ENCODE measurements around the gene OR5D16. TPM values are rescaled to one million over a fixed set of nuclear protein-coding genes. Genes with fewer than 3 reads are reported as not detected.

OR5D16 gene
- total RNA-seq, 1 donor from 2014 or later: not detected

DNA sequence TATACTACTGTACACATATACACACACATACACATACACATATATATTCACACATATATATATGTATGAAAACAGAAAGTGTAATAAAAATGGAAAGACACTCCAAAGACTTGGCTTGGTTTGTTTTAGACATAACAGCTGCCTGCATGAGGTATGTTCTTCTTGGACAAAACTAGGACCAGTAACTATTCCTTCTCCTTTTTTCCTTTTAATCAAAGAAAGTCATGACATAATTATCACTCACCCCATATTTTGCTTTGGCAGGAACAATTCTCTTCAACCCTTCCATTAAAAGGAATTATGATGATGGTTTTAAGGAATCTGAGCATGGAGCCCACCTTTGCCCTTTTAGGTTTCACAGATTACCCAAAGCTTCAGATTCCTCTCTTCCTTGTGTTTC is 43.3 kb upstream of the OR5D16 start, which contains the start of gene OR5D14:
Gene OR5D14, plus strand, starts transcription at position 301 of the 400 bp plus-strand sequence. Its CDS starts 0 bp downstream, at position 301.
- no peak within 1 kb of the TSS for H3K4me3 Mint-ChIP-seq (ENCODE audit: unreplicated experiment)
- no peaks in the 10 kb centered on the region for H3K36me3 ChIP-seq (ENCODE audit: insufficient read depth, low read length)
- no peak within 1 kb of the TSS for H2AFZ ChIP-seq (ENCODE audit: low read depth, low read length)
- no peaks in the 10 kb centered on the region for H3K27me3 ChIP-seq (ENCODE audit: insufficient read depth, low read length)
- H3K27ac ChIP-seq (ENCODE audit: low read depth, low read length): no peak within 1 kb of the TSS
- H3K9me3 Mint-ChIP-seq (ENCODE audit: unreplicated experiment): no peaks in the 10 kb centered on the region
- no peak within 1 kb of the TSS for H3K4me2 ChIP-seq (ENCODE audit: low read length)
- no peaks in the 10 kb centered on the region for H4K20me1 ChIP-seq (ENCODE audit: insufficient read depth, low read length)
- TF ChIP-seq EZH2 (IDR thresholded peaks at IDR 0.05; ENCODE audit: insufficient read depth, low read length): no peak
- TF ChIP-seq, protein P1, sequence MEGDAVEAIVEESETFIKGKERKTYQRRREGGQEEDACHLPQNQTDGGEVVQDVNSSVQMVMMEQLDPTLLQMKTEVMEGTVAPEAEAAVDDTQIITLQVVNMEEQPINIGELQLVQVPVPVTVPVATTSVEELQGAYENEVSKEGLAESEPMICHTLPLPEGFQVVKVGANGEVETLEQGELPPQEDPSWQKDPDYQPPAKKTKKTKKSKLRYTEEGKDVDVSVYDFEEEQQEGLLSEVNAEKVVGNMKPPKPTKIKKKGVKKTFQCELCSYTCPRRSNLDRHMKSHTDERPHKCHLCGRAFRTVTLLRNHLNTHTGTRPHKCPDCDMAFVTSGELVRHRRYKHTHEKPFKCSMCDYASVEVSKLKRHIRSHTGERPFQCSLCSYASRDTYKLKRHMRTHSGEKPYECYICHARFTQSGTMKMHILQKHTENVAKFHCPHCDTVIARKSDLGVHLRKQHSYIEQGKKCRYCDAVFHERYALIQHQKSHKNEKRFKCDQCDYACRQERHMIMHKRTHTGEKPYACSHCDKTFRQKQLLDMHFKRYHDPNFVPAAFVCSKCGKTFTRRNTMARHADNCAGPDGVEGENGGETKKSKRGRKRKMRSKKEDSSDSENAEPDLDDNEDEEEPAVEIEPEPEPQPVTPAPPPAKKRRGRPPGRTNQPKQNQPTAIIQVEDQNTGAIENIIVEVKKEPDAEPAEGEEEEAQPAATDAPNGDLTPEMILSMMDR (IDR thresholded peaks at IDR 0.05; ENCODE audit: insufficient read depth, low read depth, low read length): no peak
- H3K79me2 ChIP-seq (ENCODE audit: insufficient read depth, low read length): no peaks in the 10 kb centered on the region
- no peaks in the 10 kb centered on the region for H3K4me1 ChIP-seq (ENCODE audit: insufficient read depth, low read length)
- peaks cover 6% of the 10 kb centered on the region for H3K9me3 ChIP-seq (ENCODE audit: insufficient read depth, low read depth, low read length)
- H3K36me3 Mint-ChIP-seq (ENCODE audit: low read depth, unreplicated experiment): no peaks in the 10 kb centered on the region
- no peak within 1 kb of the TSS for H3K9ac ChIP-seq (ENCODE audit: low read length)
- no peak for FAIRE-seq
- H3K4me1 Mint-ChIP-seq (ENCODE audit: low read depth, unreplicated experiment): no peaks in the 10 kb centered on the region
- no peaks in the 10 kb centered on the region for H3K27me3 Mint-ChIP-seq (ENCODE audit: low read depth, unreplicated experiment)
- DNase-seq (ENCODE audit: low read depth): no peak
- no peak within 1 kb of the TSS for H3K27ac Mint-ChIP-seq (ENCODE audit: unreplicated experiment)
- H3K4me3 ChIP-seq (ENCODE audit: insufficient read depth, low read depth, low read length): no peak within 1 kb of the TSS

DNA sequence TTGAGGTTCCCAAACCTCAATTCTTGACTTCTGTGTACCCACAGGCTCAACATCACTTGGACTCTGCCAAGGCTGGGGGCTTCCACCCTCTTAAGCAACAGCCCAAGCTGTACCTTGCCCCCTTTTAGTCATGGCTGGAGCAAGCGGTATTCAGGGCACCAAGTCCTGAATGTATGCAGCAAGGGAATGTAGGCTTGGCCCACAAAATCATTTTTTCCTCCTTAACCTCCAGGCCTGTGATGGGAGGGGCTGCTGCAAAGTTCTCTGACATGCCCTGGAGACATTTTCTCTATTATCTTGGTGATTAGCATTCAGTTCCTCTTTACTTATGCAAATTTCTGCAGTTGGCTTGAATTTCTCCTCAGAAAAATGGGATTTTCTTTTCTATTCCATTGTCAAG is 32.3 kb upstream of the OR5D16 start:
- TF ChIP-seq EZH2 (IDR thresholded peaks at IDR 0.05; ENCODE audit: insufficient read depth, low read length): no peak
- no peak overlapping the region for H2AFZ ChIP-seq (ENCODE audit: low read depth, low read length)
- H3K9ac ChIP-seq (ENCODE audit: low read length): no peak overlapping the region
- peaks cover 14% of the 10 kb centered on the region for H3K9me3 Mint-ChIP-seq (ENCODE audit: unreplicated experiment)
- peaks cover 7% of the 10 kb centered on the region for H3K9me3 ChIP-seq (ENCODE audit: insufficient read depth, low read depth, low read length)
- H3K4me2 ChIP-seq (ENCODE audit: low read length): no peak overlapping the region
- H3K4me3 ChIP-seq (ENCODE audit: insufficient read depth, low read depth, low read length): no peak overlapping the region
- no peaks in the 10 kb centered on the region for H3K36me3 Mint-ChIP-seq (ENCODE audit: low read depth, unreplicated experiment)
- H3K27me3 Mint-ChIP-seq (ENCODE audit: low read depth, unreplicated experiment): no peaks in the 10 kb centered on the region
- no peak overlapping the region for H3K4me3 Mint-ChIP-seq (ENCODE audit: unreplicated experiment)
- H3K36me3 ChIP-seq (ENCODE audit: insufficient read depth, low read length): no peaks in the 10 kb centered on the region
- H3K79me2 ChIP-seq (ENCODE audit: insufficient read depth, low read length): no peaks in the 10 kb centered on the region
- H3K27ac ChIP-seq (ENCODE audit: low read depth, low read length): no peak overlapping the region
- no peaks in the 10 kb centered on the region for H3K4me1 ChIP-seq (ENCODE audit: insufficient read depth, low read length)
- no peak overlapping the region for H3K27ac Mint-ChIP-seq (ENCODE audit: unreplicated experiment)
- no peaks in the 10 kb centered on the region for H3K4me1 Mint-ChIP-seq (ENCODE audit: low read depth, unreplicated experiment)
- no peak for FAIRE-seq
- DNase-seq (ENCODE audit: low read depth): no peak
- no peaks in the 10 kb centered on the region for H3K27me3 ChIP-seq (ENCODE audit: insufficient read depth, low read length)
- no peaks in the 10 kb centered on the region for H4K20me1 ChIP-seq (ENCODE audit: insufficient read depth, low read length)

DNA sequence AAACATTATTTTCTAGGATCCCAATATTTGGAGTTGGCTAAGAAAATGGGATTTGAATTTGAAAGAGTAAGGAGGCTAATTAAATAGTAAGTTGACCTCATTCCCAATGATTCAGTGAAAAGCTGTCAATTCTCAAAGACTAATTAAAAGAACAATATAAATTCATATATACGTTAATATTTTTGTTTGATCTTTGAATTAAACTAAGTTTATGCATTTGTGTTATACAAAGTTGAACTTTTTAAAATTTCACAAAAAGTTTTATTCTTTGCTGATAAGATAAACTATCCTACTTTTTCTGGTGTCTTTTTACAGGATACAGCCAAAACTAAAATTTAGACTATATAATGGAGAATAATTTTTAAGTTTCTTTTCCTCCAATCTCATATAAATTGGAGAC is 27.5 kb upstream of the OR5D16 start, which contains the start of gene OR5L1:
Gene OR5L1, plus strand, starts transcription at position 301 of the 400 bp plus-strand sequence. CDS start 100 bp downstream, outside the sequence.
- no peaks in the 10 kb centered on the region for H3K79me2 ChIP-seq (ENCODE audit: insufficient read depth, low read length)
- Mint-ChIP-seq H3K4me1 (ENCODE audit: low read depth, unreplicated experiment) (no peaks in the 10 kb centered on the region), H3K36me3 (ENCODE audit: low read depth, unreplicated experiment) (no peaks in the 10 kb centered on the region), H3K27me3 (ENCODE audit: low read depth, unreplicated experiment) (no peaks in the 10 kb centered on the region), H3K27ac (ENCODE audit: unreplicated experiment) (no peak within 1 kb of the TSS), H3K4me3 (ENCODE audit: unreplicated experiment) (no peak within 1 kb of the TSS), H3K9me3 (ENCODE audit: unreplicated experiment) (peaks cover 14% of the 10 kb centered on the region)
- no peak for FAIRE-seq
- no peak within 1 kb of the TSS for H3K9ac ChIP-seq (ENCODE audit: low read length)
- H3K4me3 ChIP-seq (ENCODE audit: insufficient read depth, low read depth, low read length): no peak within 1 kb of the TSS
- no peak within 1 kb of the TSS for H3K4me2 ChIP-seq (ENCODE audit: low read length)
- H3K27me3 ChIP-seq (ENCODE audit: insufficient read depth, low read length): no peaks in the 10 kb centered on the region
- no peak for DNase-seq (ENCODE audit: low read depth)
- H3K27ac ChIP-seq (ENCODE audit: low read depth, low read length): no peak within 1 kb of the TSS
- no peak within 1 kb of the TSS for H2AFZ ChIP-seq (ENCODE audit: low read depth, low read length)
- no peaks in the 10 kb centered on the region for H3K36me3 ChIP-seq (ENCODE audit: insufficient read depth, low read length)
- TF ChIP-seq, protein P1 (IDR thresholded peaks at IDR 0.05; ENCODE audit: insufficient read depth, low read depth, low read length): no peak
- TF ChIP-seq EZH2 (IDR thresholded peaks at IDR 0.05; ENCODE audit: insufficient read depth, low read length): no peak
- peaks cover 2% of the 10 kb centered on the region for H3K9me3 ChIP-seq (ENCODE audit: insufficient read depth, low read depth, low read length)
- H4K20me1 ChIP-seq (ENCODE audit: insufficient read depth, low read length): no peaks in the 10 kb centered on the region
- H3K4me1 ChIP-seq (ENCODE audit: insufficient read depth, low read length): no peaks in the 10 kb centered on the region

Data from astrocyte (in vitro differentiated cells and primary cell).